Common myeloid progenitor, CD34-positive (primary cell): Measurements from ENCODE around the gene GABRB3. TPM values are rescaled to one million over a fixed set of nuclear protein-coding genes. Genes with fewer than 3 reads are reported as not detected.

ENCODE experiments used
- CTCF ChIA-PET: fragments of 350-600 bp; sonication (Branson Sonifier 250); formaldehyde crosslinking; loops from one replicate; lab custom pipeline; 2021; ENCODE audit warnings: antibody characterized with exemption; lab: Charles Lee
- POLR2A ChIA-PET: fragments of 350-600 bp; sonication (Branson Sonifier 250); formaldehyde crosslinking; loops from one replicate; lab custom pipeline; 2021; ENCODE audit warnings: antibody characterized with exemption; lab: Charles Lee
- DNase-seq, 3 donors: peaks; one replicate each; pipeline versions ENCODE4 v3.0.0 to v3.0.0-alpha.2; 2013
- H3K27ac ChIP-seq, 2 experiments: 1 replicate in 1 of 2; 2 replicates in 1 of 2; pipeline ENCODE4 v1.7.0; 2013; ENCODE audit warnings: inconsistent platforms in 2 of 2, low read length in 2 of 2, mild to moderate bottlenecking in 2 of 2, low read depth in 1 of 2, moderate library complexity in 1 of 2; ENCODE audit not compliant: severe bottlenecking in 2 of 2, insufficient read depth in 1 of 2, poor library complexity in 1 of 2
- H3K27me3 ChIP-seq, 5 experiments: replicated peaks in 2 of 5; 1 replicate in 3 of 5; 2 replicates in 2 of 5; pipeline versions ENCODE4 v1.6.1 to v1.7.0; 2013; ENCODE audit warnings: low read length in 4 of 5, mild to moderate bottlenecking in 2 of 5, moderate library complexity in 2 of 5, inconsistent platforms in 1 of 5; ENCODE audit not compliant: insufficient read depth in 5 of 5, control insufficient read depth in 4 of 5
- H3K36me3 ChIP-seq, 4 experiments: 1 replicate in 2 of 4; 2 replicates in 2 of 4; pipeline versions ENCODE4 v1.6.1 to v1.7.0; 2013; ENCODE audit warnings: low read length in 3 of 4, control low read depth in 1 of 4, mild to moderate bottlenecking in 1 of 4; ENCODE audit not compliant: control insufficient read depth in 4 of 4, insufficient read depth in 4 of 4
- H3K4me1 ChIP-seq, 4 experiments: 1 replicate in 3 of 4; 2 replicates in 1 of 4; pipeline versions ENCODE4 v1.6.1 to v1.7.1; 2013; ENCODE audit warnings: low read length in 3 of 4, mild to moderate bottlenecking in 3 of 4, control low read depth in 1 of 4, inconsistent platforms in 1 of 4, moderate library complexity in 1 of 4; ENCODE audit not compliant: control insufficient read depth in 4 of 4, insufficient read depth in 4 of 4; ENCODE audit errors: control extremely low read depth in 1 of 4
- H3K4me3 ChIP-seq, 7 experiments: 1 replicate in 4 of 7; 2 replicates in 3 of 7; pipeline versions ENCODE4 v1.5.1 to v1.7.0; 2013; ENCODE audit warnings: mild to moderate bottlenecking in 7 of 7, low read length in 6 of 7, moderate library complexity in 6 of 7, inconsistent platforms in 2 of 7, low read depth in 2 of 7, control low read depth in 1 of 7; ENCODE audit not compliant: insufficient read depth in 4 of 7, control insufficient read depth in 1 of 7; ENCODE audit errors: extremely low read depth in 1 of 7
- H3K9me3 ChIP-seq, 5 experiments: 1 replicate in 4 of 5; 2 replicates in 1 of 5; pipeline versions ENCODE4 v1.6.1 to v1.7.1; 2013; ENCODE audit warnings: low read length in 4 of 5, mild to moderate bottlenecking in 2 of 5, inconsistent platforms in 1 of 5, low read depth in 1 of 5, moderate library complexity in 1 of 5; ENCODE audit not compliant: control insufficient read depth in 4 of 5, insufficient read depth in 2 of 5; ENCODE audit errors: control extremely low read depth in 1 of 5
- whole genome bisulfite sequencing: methylation state at CpG from one replicate; pipeline ENCODE4 v1.1.5; 2013; ENCODE audit not compliant: insufficient coverage; 5-methylcytosine and 5-hydroxymethylcytosine counted together
- polyA plus RNA-seq: library from polyadenylated mRNA; unstranded; fragments of 120-200 nt; gene quantifications from one replicate; pipeline ENCODE4 v1.2.1, GENCODE V29; 2013

The GABRB3 gene
- polyA plus RNA-seq, result 0.38 TPM

DNA sequence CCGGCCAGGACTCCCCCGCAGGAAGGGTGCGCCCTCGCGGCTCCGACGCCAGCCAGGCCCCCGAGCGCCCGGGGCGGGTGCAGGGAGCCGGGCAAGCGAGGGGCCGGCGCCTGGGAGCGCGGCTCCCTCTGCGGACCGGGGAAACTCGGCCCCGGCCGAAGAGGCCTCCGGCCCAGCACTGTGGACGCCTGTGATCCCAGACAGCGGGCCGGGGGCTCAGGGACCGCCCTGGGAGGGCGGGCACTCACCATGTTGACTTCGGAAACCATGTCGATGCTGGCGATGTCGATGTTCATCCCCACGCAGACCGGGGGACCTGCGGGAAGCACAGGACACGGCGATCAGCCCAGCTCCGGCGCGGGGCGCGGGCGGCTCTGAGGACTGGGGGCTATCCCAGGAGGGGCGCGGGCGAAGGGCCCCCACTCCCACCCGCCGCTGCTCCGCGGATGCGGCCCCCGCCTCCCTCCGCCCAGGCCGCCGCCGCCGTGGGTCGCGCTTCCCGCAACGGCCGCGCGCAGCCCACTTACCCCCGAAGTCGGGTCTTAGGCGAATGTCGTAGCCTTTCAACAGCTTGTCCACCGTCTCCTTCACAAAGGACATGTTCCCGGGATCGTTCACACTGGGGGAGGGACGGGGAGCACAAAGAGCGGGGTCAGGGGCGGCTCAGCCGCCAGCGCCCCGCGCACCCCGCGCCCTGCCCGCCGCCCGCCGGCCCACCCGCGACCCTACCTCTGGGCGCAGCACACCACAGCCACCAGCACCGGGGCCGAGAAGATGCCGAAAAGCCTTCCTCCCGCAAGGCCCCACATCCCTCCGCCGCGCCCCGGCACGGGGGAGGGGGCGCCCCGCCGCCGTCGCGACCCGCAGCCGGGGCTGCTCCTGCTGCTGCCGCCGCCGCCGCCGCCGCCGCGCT lies at the start of gene GABRB3:
Gene GABRB3 (minus strand): TSS at position 913 of the 913 bp plus-strand sequence.
- Histone ChIP-seq H3K27me3 (peaks cover 17 to 70% (median 30%) of the 10 kb centered on the region in 5 experiments), H3K36me3 (no peaks in the 10 kb centered on the region), H3K27ac (no peak within 1 kb of the TSS), H3K4me3 (peak within 1 kb of the TSS in 5 of 7 experiments; percentile 9 to 55 (median 47)), H3K4me1 (peaks cover 0 to 16% (median 6%) of the 10 kb centered on the region in 4 experiments), H3K9me3 (no peaks in the 10 kb centered on the region)
- ChIA-PET POLR2A (no interaction called here), CTCF (no interaction called here)
- WGBS, result 3% methylated on average over 65 of the region's 112 CpGs
- DNase-seq, result no peak

GRCh38 chr15:26807517-26808427 lies 34.9 kb upstream of the GABRB3 start:
- Histone ChIP-seq H3K4me1 (no peaks in the 10 kb centered on the region), H3K4me3 (no peak overlapping the region), H3K36me3 (no peaks in the 10 kb centered on the region), H3K9me3 (no peaks in the 10 kb centered on the region), H3K27me3 (no peaks in the 10 kb centered on the region), H3K27ac (no peak overlapping the region)
- 81% methylated on average over 12 of the region's 15 CpGs for WGBS
- CTCF ChIA-PET, result no interaction called here
- DNase-seq, result no peak
- POLR2A ChIA-PET, result no interaction called here

DNA sequence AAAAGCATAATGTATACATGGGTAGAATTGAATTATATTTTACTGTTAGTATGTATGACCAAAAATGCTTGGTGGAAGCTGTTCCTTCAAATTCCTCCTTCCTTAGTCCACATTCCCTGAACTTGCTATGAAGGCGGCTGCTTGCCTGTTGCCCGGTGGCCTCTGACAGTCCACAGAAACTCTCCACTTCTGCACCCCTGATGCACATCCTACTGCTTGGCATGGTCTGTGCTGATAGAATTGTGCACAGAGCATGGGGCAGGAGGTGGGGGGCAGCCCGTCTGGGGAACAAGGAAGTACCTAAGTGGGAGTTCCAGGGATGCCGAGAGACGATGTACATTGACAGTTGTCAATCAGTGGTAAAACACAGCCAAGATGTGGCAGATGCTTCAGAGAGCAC lies 33.7 kb upstream of the GABRB3 start:
- no peaks in the 10 kb centered on the region for H3K27me3 ChIP-seq
- CTCF ChIA-PET, result no interaction called here

GRCh38 chr15:26806151-26806550 lies 33.3 kb upstream of the GABRB3 start:
- Histone ChIP-seq H3K4me1 (no peaks in the 10 kb centered on the region), H3K4me3 (no peak overlapping the region), H3K27ac (no peak overlapping the region), H3K27me3 (no peaks in the 10 kb centered on the region), H3K9me3 (no peaks in the 10 kb centered on the region), H3K36me3 (no peaks in the 10 kb centered on the region)
- no peak for DNase-seq
- CTCF ChIA-PET, result no interaction called here
- POLR2A ChIA-PET, result no interaction called here
- WGBS, result 81% methylated on average over 3 of the region's 4 CpGs

More for the DNA sequence above, 33.7 kb upstream of the GABRB3 start:
- 96% methylated on average over 5 of the region's 5 CpGs for WGBS
- Histone ChIP-seq H3K4me3 (no peak overlapping the region), H3K9me3 (no peaks in the 10 kb centered on the region), H3K27ac (no peak overlapping the region), H3K4me1 (no peaks in the 10 kb centered on the region), H3K36me3 (no peaks in the 10 kb centered on the region)
- POLR2A ChIA-PET, result no interaction called here
- DNase-seq, result no peak

DNA sequence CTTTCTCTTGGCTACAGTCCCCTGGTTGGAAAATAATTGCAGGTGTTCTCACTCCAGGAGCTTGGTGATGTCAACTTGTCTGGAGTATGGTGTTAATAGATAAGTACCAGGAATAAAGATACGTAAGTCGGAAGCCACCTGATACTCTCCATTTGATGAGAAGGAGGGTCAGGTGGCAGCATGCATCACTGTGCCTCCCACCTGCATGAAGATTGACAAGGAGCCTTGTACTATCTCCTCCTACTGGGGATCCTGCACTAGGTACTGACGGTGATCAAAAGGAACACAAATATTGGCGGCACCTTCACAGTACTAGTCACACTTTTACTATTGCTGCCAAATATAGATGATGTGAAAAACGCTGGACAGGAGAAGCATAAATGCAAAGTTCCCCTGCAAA lies 32.6 kb upstream of the GABRB3 start:
- H3K27ac ChIP-seq, result no peak overlapping the region
- no peaks in the 10 kb centered on the region for H3K27me3 ChIP-seq
- DNase-seq, result no peak
- no peaks in the 10 kb centered on the region for H3K4me1 ChIP-seq
- ChIA-PET POLR2A (no interaction called here), CTCF (no interaction called here)
- H3K36me3 ChIP-seq, result no peaks in the 10 kb centered on the region
- no peaks in the 10 kb centered on the region for H3K9me3 ChIP-seq
- no peak overlapping the region for H3K4me3 ChIP-seq
- WGBS, result 83% methylated on average over 5 of the region's 5 CpGs

GRCh38 chr15:26804063-26804804 lies 31.4 kb upstream of the GABRB3 start:
- CTCF ChIA-PET, result no interaction called here
- Histone ChIP-seq H3K4me1 (no peaks in the 10 kb centered on the region), H3K36me3 (no peaks in the 10 kb centered on the region), H3K27ac (no peak overlapping the region), H3K27me3 (no peaks in the 10 kb centered on the region), H3K4me3 (no peak overlapping the region), H3K9me3 (no peaks in the 10 kb centered on the region)
- POLR2A ChIA-PET, result no interaction called here
- no peak for DNase-seq
- WGBS, result 70% methylated on average over 11 of the region's 11 CpGs
